Measurements from ENCODE around the gene MYO15B. TPM values are rescaled to one million over a fixed set of nuclear protein-coding genes. Genes with fewer than 3 reads are reported as not detected.

The MYO15B gene
- total RNA-seq, 1 experiment from 2014 or later = 7.1 TPM

GRCh38 chr17:75666959-75667790 is 79.6 kb downstream of the MYO15B start, which contains the start of the genes RECQL5 and SAP30BP:
RECQL5 (minus strand) TSS chr17:75667154; CDS start chr17:75666557, 597 bp downstream.
SAP30BP (plus strand) TSS chr17:75667338; CDS start chr17:75667373, 35 bp downstream.
- no peaks in the 10 kb centered on the region for H3K9me2 ChIP-seq (replicated peaks; ENCODE audit: low read length)

GRCh38 chr17:75667825-75668224 is 80.2 kb downstream of the MYO15B start:
- H2AFZ ChIP-seq (ENCODE audit: low read length) = no peak overlapping the region
- no TSS peak for BruUV-seq (replicated peaks)
- H4K20me1 ChIP-seq (ENCODE audit: low read length) = peaks cover 14% of the 10 kb centered on the region; the same call in 1 of the 2 replicates
- no peaks in the 10 kb centered on the region for H3K9me2 ChIP-seq (replicated peaks; ENCODE audit: low read length)
- ChIA-PET CTCF (interaction anchor here (1.3 kb wide), 1 partner anchor 34 kb away, joined by 4 read pairs; no protein-coding TSS in a partner anchor), POLR2A (ENCODE audit: unreplicated experiment) (interaction anchor here (0.6 kb wide), 1 partner anchor 15 kb away, joined by 3 read pairs; no protein-coding TSS in a partner anchor)
- peak overlapping the region; percentile 88 for H3K4me3 ChIP-seq (ENCODE audit: low read length)
- peaks cover 71% of the 10 kb centered on the region for H3K79me2 ChIP-seq (ENCODE audit: low read length)
- peaks cover 38% of the 10 kb centered on the region for H3K36me3 ChIP-seq (ENCODE audit: low read depth, low read length)
- H3K9ac ChIP-seq (ENCODE audit: low read length) = peak overlapping the region; percentile 89
- intact Hi-C loops (cut with micrococcal nuclease) = no loop called here
- H3K9me3 ChIP-seq (ENCODE audit: low read length) = no peaks in the 10 kb centered on the region
- H3F3A ChIP-seq (ENCODE audit: low read length, unreplicated experiment) = peaks cover 1% of the 10 kb centered on the region
- ATAC-seq = no peak
- no peak for TF ChIP-seq EZH2phosphoT487 (IDR thresholded peaks at IDR 0.05; ENCODE audit: borderline replicate concordance, low read length)
- TF ChIP-seq CTCF (conservative IDR thresholded peaks at IDR 0.05; ENCODE audit: low read depth, low read length) = no peak
- TF ChIP-seq EZH2 (IDR thresholded peaks at IDR 0.05; ENCODE audit: low read length, unreplicated experiment) = no peak
- peaks cover 19% of the 10 kb centered on the region for H3K4me1 ChIP-seq (ENCODE audit: insufficient read depth, low read length)
- peak overlapping the region; percentile 63 for H3K27ac ChIP-seq (ENCODE audit: low read length)
- no peaks in the 10 kb centered on the region for H3K27me3 ChIP-seq (ENCODE audit: low read length)
- DNase-seq = no peak
- H3K4me2 ChIP-seq (ENCODE audit: low read length) = peak overlapping the region; percentile 84

More at GRCh38 chr17:75666959-75667790, 79.6 kb downstream of the MYO15B start, which contains the start of the genes RECQL5 and SAP30BP:
- Histone ChIP-seq H3K9me3 (ENCODE audit: low read length) (no peaks in the 10 kb centered on the region), H2AFZ (ENCODE audit: low read length) (peak within 1 kb of the TSS; percentile 87), H3K4me2 (ENCODE audit: low read length) (peak within 1 kb of the TSS; percentile 96), H3K4me1 (ENCODE audit: insufficient read depth, low read length) (peaks cover 19% of the 10 kb centered on the region), H3F3A (ENCODE audit: low read length, unreplicated experiment) (no peaks in the 10 kb centered on the region), H4K20me1 (ENCODE audit: low read length) (peaks cover 14% of the 10 kb centered on the region; the same call in 1 of the 2 replicates), H3K4me3 (ENCODE audit: low read length) (peak within 1 kb of the TSS; percentile 88), H3K9ac (ENCODE audit: low read length) (peak within 1 kb of the TSS; percentile 89), H3K27me3 (ENCODE audit: low read length) (no peaks in the 10 kb centered on the region), H3K36me3 (ENCODE audit: low read depth, low read length) (peaks cover 33% of the 10 kb centered on the region), H3K27ac (ENCODE audit: low read length) (peak within 1 kb of the TSS; percentile 63), H3K79me2 (ENCODE audit: low read length) (peaks cover 66% of the 10 kb centered on the region)
- TF ChIP-seq EZH2 (IDR thresholded peaks at IDR 0.05; ENCODE audit: low read length, unreplicated experiment) (no peak), EZH2phosphoT487 (IDR thresholded peaks at IDR 0.05; ENCODE audit: borderline replicate concordance, low read length) (no peak), CTCF (conservative IDR thresholded peaks at IDR 0.05; ENCODE audit: low read depth, low read length) (no peak)
- POLR2A ChIA-PET (ENCODE audit: unreplicated experiment) = interaction anchor here (0.6 to 0.9 kb wide), 3 partner anchors 14 to 35 kb away, joined by 3 to 5 read pairs (median 3); no protein-coding TSS in a partner anchor
- BruUV-seq (replicated peaks) = TSS peak; percentile 84
- intact Hi-C loops (cut with micrococcal nuclease) = no loop called here
- ATAC-seq = peak; percentile 100
- DNase-seq = peak; percentile 100
- CTCF ChIA-PET = interaction anchor here (1.3 to 1.4 kb wide), 2 partner anchors 33 to 35 kb away, joined by 4 read pairs; no protein-coding TSS in a partner anchor

Measured in PC-3 (cell line).